AG04450 (cell line): Measurements from ENCODE around the gene UBR3. TPM values are rescaled to one million over a fixed set of nuclear protein-coding genes. Genes with fewer than 3 reads are reported as not detected.
"Not testable (repeated sequence)": the region's sequence is repeated elsewhere in the genome, so short reads cannot be mapped to it uniquely, and the experiment has no call there.

Source experiments
- CTCF ChIA-PET: fragments of 300-600, 350-600 bp; formaldehyde crosslinking; extraction: SDS; loops from one replicate; lab custom pipeline; 2022; ENCODE audit warnings: antibody characterized with exemption, inconsistent platforms; lab: Charles Lee
- POLR2A ChIA-PET: fragments of 350-600 bp; formaldehyde crosslinking; extraction: SDS; loops from one replicate; lab custom pipeline; 2021; ENCODE audit warnings: antibody characterized with exemption, inconsistent platforms; lab: Yijun Ruan, JAX
- DNase-seq: peaks from one replicate; pipeline ENCODE4 v3.0.0-alpha.2; 2011; ENCODE audit warnings: low read depth, low spot score
- H3K27ac ChIP-seq: one replicate; pipeline ENCODE4 v1.5.1; 2012; ENCODE audit warnings: low read depth, low read length, control low read depth
- H3K27me3 ChIP-seq: one replicate; pipeline ENCODE4 v1.6.0; 2012; ENCODE audit warnings: low read length; ENCODE audit not compliant: control insufficient read depth, insufficient read depth
- H3K4me3 ChIP-seq: 2 replicates; pipeline ENCODE4 v1.5.1; 2011; ENCODE audit warnings: mild to moderate bottlenecking, low read depth, low read length, control low read depth
- H3K9me3 ChIP-seq: 2 replicates; pipeline ENCODE4 v1.5.1; 2012; ENCODE audit warnings: low read length; ENCODE audit not compliant: control insufficient read depth, insufficient read depth
- polyA plus RNA-seq: library from polyadenylated mRNA; depleted of rRNA; stranded (reverse); fragments of >200 nt; gene quantifications from 2 replicates; pipeline ENCODE4 v1.2.3, GENCODE V29; 2011
- TF ChIP-seq, protein P1 (sequence below): IDR thresholded peaks from 2 replicates; pipeline ENCODE4 v1.5.1; 2011; ENCODE audit warnings: low read depth, low read length, control low read depth, inconsistent platforms

Gene UBR3
- polyA plus RNA-seq, 1 experiment = 20.3 TPM

DNA sequence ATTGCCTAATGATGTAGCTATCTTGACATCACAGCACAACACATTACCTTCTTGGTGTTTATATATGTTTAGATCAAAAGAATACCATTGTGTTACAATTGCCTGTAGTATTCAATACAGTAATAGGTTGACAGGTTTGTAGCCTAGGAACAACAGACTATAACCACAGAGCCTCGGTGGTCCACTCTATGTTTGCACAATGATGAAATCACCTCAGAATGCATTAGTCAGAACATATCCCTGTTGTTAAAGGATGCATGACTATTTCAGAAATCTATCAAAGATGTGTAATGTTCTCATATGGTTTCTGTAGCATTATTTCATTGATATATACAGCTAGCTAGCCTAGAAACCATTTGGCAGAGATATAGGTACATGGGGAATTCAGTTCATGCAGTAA, 11.4 kb upstream of the UBR3 start:
- H3K4me3 ChIP-seq = no peak overlapping the region
- POLR2A ChIA-PET = interaction anchor here (0.6 kb wide), 2 partner anchors 9 to 230 kb away, joined by 3 to 7 read pairs; partner anchors contain the start of gene METTL5
- no peak overlapping the region for H3K27ac ChIP-seq
- peak; percentile 60 for DNase-seq
- H3K9me3 ChIP-seq = no peaks in the 10 kb centered on the region
- CTCF ChIA-PET = interaction anchor here (1.6 to 2.1 kb wide), 2 partner anchors 8 to 10 kb away, joined by 5 to 6 read pairs; partner anchors contain the start of gene METTL5
- TF ChIP-seq, protein P1, sequence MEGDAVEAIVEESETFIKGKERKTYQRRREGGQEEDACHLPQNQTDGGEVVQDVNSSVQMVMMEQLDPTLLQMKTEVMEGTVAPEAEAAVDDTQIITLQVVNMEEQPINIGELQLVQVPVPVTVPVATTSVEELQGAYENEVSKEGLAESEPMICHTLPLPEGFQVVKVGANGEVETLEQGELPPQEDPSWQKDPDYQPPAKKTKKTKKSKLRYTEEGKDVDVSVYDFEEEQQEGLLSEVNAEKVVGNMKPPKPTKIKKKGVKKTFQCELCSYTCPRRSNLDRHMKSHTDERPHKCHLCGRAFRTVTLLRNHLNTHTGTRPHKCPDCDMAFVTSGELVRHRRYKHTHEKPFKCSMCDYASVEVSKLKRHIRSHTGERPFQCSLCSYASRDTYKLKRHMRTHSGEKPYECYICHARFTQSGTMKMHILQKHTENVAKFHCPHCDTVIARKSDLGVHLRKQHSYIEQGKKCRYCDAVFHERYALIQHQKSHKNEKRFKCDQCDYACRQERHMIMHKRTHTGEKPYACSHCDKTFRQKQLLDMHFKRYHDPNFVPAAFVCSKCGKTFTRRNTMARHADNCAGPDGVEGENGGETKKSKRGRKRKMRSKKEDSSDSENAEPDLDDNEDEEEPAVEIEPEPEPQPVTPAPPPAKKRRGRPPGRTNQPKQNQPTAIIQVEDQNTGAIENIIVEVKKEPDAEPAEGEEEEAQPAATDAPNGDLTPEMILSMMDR = no peak
- H3K27me3 ChIP-seq = no peaks in the 10 kb centered on the region

DNA sequence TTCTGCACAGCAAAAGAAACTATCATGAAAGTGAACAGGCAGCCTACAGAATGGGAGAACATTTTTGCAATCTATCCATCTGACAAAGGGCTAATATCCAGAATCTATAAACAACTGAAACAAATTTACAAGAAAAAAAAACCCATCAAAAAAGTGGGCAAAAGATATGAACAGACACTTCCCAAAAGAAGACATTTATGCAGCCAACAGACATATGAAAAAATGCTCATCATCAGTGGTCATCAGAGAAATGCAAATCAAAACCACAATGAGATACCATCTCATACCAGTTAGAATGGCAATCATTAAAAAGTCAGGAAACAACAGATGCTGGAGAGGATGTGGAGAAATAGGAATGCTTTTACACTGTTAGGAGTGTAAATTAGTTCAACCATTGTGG, 10.3 kb upstream of the UBR3 start:
- DNase-seq, H3K27ac ChIP-seq, H3K27me3 ChIP-seq, H3K4me3 ChIP-seq, POLR2A ChIA-PET, H3K9me3 ChIP-seq: not testable (repeated sequence)
- CTCF ChIA-PET = interaction anchor here (2.1 kb wide), 1 partner anchor 9 kb away, joined by 6 read pairs; the partner anchor contains the start of gene METTL5

DNA sequence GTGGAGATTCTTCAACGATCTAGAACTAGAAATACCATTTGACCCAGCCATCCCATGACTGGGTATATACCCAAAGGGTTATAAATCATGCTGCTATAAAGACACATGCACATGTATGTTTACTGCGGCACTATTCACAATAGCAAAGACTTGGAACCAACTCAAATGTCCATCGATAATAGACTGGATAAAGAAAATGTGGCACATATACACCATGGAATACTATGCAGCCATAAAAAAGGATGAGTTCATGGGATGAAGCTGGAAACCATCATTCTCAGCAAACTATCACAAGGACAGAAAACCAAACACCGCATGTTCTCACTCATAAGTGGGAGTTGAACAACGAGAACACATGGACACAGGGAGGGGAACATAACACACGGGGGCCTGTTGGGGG, 9.9 kb upstream of the UBR3 start:
- DNase-seq, H3K27ac ChIP-seq, H3K4me3 ChIP-seq, H3K27me3 ChIP-seq, POLR2A ChIA-PET, H3K9me3 ChIP-seq: not testable (repeated sequence)
- CTCF ChIA-PET = interaction anchor here (2.1 kb wide), 1 partner anchor 8 kb away, joined by 6 read pairs; the partner anchor contains the start of gene METTL5

DNA sequence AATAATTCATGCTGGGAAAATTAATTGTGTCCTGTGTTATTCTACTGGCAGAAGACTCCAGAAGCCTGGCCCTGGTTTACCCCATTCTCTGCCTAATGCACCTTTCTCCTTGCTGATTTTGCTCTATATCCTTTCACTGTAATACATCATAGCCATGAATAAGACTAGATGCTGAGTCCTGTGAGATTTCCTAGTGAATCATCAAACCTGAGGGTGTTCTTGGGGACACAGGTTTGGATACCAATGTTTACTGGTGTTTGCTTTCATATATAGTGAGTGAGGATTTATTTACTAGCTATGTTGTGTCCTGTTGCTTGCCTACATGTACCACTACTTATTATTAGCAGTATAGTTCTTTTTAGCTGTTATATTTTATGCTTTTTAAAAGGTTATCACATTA, 9.0 kb upstream of the UBR3 start:
- ChIA-PET POLR2A (no interaction called here), CTCF (no interaction called here)
- TF ChIP-seq, protein P1 = no peak
- Histone ChIP-seq H3K27ac (no peak overlapping the region), H3K4me3 (no peak overlapping the region), H3K27me3 (no peaks in the 10 kb centered on the region), H3K9me3 (no peaks in the 10 kb centered on the region)
- no peak for DNase-seq

DNA sequence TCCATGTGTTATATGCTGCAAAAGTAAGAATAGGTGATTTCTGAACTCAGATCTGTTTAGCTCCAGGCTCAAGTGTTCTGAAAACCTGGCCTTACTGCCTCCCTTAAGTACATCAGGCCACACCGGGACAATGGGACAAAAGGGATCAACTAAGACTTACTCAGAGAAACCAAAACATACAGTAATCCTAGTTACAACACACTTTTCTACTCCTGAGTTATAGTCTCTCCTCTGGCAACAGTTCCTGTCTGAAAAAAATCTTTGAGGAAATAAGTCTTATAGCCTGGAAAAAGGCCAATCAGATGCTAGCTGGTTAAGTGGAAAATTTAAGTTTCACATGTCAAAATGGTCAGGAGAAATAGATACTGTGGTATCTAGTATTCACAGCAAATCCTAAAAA, 8.1 kb upstream of the UBR3 start:
- no peak overlapping the region for H3K27ac ChIP-seq
- POLR2A ChIA-PET = no interaction called here

DNA sequence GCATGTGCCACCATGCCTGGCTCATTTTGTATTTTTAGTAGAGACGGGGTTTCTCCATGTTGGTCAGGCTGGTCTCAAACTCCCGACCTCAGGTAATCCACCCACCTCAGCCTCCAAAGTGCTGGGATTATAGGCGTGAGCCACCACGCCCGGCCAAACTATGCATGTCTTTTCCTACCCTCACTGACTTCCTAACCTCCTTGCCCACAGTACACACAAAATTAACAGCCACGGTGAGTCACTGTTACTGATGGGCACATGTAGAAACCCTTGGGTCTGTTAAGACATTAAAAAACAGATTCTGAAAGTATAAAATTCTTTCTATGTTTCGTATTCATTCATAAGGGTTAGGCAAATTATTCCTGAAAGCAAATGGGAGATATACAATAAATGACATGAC, 7.2 kb upstream of the UBR3 start:
- CTCF ChIA-PET, H3K27me3 ChIP-seq, POLR2A ChIA-PET, H3K27ac ChIP-seq, H3K9me3 ChIP-seq, DNase-seq, H3K4me3 ChIP-seq: not testable (repeated sequence)

More for the DNA sequence above, 8.1 kb upstream of the UBR3 start:
- TF ChIP-seq, protein P1 = no peak
- no peak for DNase-seq
- no peaks in the 10 kb centered on the region for H3K9me3 ChIP-seq
- no peak overlapping the region for H3K4me3 ChIP-seq
- CTCF ChIA-PET = no interaction called here
- H3K27me3 ChIP-seq = no peaks in the 10 kb centered on the region
